Measurements from ENCODE around the gene BRINP3.

DNA sequence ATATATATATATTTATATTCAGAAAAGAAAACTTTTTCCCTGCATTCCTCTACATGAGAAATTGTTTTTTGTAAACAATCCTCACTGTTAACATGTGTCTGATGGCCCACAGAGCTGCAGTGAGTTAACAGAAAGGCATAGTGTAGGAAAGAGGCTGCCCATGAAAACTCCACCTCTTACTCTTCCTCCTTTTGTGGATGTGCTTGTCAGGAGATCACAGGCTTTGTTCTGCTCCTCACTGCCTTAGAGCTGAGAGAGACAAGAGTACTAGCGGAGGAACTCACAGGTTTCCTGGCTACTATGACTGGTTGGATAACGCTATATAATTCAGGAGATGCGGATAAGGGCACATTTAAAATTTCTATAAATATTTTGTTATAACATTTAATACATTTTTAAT is 200.6 kb downstream of the BRINP3 start:
- TF ChIP-seq, protein P1, sequence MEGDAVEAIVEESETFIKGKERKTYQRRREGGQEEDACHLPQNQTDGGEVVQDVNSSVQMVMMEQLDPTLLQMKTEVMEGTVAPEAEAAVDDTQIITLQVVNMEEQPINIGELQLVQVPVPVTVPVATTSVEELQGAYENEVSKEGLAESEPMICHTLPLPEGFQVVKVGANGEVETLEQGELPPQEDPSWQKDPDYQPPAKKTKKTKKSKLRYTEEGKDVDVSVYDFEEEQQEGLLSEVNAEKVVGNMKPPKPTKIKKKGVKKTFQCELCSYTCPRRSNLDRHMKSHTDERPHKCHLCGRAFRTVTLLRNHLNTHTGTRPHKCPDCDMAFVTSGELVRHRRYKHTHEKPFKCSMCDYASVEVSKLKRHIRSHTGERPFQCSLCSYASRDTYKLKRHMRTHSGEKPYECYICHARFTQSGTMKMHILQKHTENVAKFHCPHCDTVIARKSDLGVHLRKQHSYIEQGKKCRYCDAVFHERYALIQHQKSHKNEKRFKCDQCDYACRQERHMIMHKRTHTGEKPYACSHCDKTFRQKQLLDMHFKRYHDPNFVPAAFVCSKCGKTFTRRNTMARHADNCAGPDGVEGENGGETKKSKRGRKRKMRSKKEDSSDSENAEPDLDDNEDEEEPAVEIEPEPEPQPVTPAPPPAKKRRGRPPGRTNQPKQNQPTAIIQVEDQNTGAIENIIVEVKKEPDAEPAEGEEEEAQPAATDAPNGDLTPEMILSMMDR (conservative IDR thresholded peaks at IDR 0.05; ENCODE audit: low read length) = no peak
- TF ChIP-seq EZH2phosphoT487 (IDR thresholded peaks at IDR 0.05; ENCODE audit: borderline replicate concordance, low read depth, low read length) = no peak

All from OCI-LY7 (cell line).